DMS53 treated with DMSO at 0.1 percent for 48 hours (cell line): Measurements from ENCODE around the gene STK35.
A peak's percentile ranks its signal among the peaks of the same experiment; 100 is the strongest.

ENCODE experiments used
- DNase-seq: peaks from one replicate; lab custom pipeline; 2025; ENCODE audit not compliant: unreplicated experiment; lab: John Stamatoyannopoulos, UW

The STK35 gene

GRCh38 chr20:2104236-2104635 lies 2.6 kb downstream of the STK35 start:
- no peak for DNase-seq

DNA sequence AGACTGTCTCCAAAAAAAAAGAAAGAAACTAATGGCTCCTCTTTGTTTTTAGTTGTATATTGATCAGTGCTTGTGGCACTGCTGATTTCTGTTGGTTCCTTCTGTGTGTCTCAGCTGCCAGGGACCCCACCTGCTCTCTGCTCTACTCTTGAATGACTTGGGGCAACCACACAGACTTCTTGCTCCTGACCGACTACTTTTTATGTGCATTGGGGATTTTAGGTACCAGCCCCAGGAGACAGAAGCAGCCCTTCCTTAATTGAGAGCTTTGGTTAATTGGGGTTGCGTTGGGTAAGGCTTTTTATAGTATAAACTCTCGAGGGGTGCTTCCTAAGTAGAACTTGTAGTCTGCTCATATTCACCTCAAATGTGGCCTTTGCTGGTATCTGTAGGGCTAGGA lies 6.9 kb downstream of the STK35 start:
- no peak for DNase-seq

GRCh38 chr20:2108987-2109386 lies 7.4 kb downstream of the STK35 start:
- no peak for DNase-seq

DNA sequence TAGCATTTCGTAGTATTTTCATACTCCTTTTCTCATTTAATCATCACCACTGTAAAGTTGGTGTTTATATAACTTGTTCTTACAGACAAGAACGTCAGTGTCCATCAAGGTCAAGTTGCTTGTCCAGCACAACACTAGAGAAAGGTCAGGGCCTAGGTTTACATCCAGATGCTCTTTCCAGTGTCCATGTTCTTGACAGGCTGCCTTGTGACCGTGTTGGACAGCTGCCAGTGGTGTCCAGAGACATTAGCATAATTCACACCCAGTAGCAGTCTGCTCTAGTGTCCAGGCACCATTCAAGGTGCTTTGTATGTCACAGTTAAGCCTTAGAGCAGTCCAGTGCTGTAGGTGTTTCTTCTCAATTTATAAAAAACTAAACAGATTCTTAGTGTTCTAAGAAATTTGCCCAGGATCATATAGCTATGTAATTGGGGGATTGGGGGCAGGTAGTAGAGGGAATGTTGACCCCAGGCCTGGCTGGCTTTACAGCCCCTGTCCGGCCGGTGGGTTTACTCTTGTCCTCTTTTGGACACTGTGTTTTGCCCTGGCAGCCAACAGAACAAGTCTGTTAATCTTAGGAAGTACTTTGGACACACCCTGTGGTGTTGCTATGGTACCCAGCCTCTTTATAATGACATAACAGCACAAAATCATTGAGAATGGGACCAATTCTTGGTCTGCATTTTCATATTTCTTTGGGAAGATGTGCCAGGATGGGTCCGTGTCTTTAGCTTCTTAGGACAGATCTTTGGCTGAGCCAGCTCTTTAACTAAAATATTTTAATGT lies 8.0 kb downstream of the STK35 start:
- no peak for DNase-seq

- no peak for DNase-seq
Observed at GRCh38 chr20:2112910-2113309, 11.3 kb downstream of the STK35 start.

GRCh38 chr20:2114127-2114959 lies 12.7 kb downstream of the STK35 start:
- DNase-seq = no peak

DNA sequence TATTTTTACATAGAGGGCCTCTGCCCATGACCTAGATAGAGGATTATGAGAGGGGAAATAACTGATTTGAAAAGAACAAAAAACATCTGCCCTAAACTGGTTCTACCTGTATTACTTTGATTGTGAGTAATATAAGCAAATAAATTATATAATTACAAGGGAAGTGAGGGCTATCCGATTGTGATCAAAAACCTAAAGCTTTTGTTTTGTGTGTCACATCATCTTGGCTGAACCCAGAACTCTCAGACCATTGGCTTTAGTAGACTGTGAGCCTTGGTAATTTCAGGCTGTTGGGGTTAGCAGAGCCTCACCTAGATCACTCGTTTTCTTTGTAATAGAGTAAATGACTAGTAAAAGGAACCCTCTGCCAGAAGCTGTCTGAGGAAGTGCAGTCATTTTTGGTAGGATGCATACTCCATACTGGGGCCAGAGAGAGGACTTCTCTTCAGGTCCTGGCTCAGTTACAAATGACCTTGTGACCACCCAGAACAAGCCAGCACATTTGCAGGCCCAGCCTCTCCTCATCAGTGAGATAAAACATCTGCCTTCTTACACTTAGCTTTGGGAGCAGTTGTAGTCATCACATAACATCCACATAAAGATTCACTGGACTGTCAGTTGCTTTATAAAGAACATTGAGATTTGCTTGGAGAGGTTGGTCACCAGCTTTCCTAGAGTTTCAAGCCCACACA lies 13.5 kb downstream of the STK35 start:
- DNase-seq = no peak

DNA sequence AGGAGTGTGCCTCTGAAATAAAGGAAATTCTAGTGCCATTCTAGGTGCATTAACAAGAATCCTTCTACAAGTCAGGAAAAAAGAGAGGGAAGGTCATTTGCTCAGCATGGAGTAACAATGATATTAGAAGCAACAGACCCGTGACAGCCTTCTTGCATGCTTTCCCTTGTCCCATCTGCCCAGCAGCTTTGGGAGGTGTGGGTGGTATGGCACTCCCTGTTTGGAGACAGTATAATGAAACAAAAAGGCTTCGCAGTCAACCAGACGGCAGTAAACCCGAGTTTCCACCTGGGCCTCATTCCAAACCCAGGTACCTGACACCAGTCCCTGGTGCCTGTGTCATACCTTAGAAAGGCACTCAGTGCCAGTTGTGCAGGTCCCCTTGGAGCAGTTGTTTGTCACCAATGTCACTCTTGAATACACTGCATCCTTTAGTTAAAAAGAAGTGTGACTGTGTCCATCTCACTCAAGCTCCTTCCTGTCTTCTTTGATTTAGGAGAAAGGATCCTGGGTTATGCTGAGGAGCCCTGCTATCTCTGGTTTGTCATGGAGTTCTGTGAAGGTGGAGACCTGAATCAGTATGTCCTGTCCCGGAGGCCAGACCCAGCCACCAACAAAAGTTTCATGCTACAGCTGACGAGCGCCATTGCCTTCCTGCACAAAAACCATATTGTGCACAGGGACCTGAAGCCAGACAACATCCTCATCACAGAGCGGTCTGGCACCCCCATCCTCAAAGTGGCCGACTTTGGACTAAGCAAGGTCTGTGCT lies 14.7 kb downstream of the STK35 start:
- no peak for DNase-seq

GRCh38 chr20:2118783-2119182 lies 17.2 kb downstream of the STK35 start:
- no peak for DNase-seq

GRCh38 chr20:2122936-2123335 lies 21.3 kb downstream of the STK35 start:
- DNase-seq = no peak

- DNase-seq = no peak
Observed at GRCh38 chr20:2123720-2124119, 22.1 kb downstream of the STK35 start.

DNA sequence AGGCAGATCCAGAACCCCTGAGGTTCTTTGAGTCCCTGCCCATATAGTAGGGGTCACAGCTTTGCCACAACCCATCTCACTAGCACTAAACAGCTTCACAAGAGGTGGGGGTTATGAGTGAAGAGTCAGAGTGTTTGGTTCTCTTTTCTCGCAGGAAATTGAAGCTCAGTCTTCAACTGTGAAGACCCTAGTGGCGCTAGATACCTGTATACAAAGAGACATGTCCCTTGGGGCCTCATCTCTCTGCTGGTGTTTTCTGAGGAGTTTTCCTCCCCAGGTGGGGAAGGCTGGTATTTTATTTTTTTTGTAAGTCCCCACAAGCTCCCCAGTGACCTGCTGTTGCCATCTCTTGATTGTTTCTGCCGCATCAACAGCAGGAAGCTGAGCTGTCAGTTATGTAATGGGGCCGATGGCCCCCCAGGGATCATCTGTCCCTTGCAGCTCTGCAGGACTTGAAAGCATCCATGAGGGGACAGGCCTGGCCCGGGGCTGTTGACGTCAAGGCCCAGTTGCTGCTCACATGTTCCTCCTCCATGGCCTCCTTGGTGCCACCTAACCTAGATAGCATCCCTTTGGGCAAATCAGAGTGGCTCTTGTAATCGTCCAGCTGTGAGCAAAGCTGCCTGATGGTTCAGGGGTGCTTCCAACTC lies 23.1 kb downstream of the STK35 start:
- no peak for DNase-seq

- no peak for DNase-seq
Observed at GRCh38 chr20:2125474-2126112, 24.0 kb downstream of the STK35 start.

DNA sequence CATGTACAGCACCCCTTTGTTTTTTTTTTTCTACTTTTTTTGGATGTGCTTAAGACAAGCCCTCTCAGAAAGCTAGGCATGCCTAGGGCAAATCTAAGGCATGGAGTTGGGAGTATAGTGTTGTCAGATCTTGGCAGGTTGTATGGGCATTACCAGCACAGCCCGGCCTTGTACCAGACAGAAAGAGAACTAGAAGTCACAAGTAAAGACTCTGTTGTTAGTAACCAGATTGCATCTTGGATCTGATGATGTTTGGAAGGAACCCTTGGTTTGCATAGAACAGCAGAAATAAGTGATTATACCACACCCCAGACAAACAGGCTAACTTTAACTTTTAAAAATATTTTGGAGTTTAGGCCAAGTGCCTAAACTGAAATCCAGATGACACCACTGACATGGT lies 25.6 kb downstream of the STK35 start:
- no peak for DNase-seq

- no peak for DNase-seq
Observed at GRCh38 chr20:2128542-2128941, 26.9 kb downstream of the STK35 start.

- no peak for DNase-seq
Observed at GRCh38 chr20:2130062-2130591, 28.5 kb downstream of the STK35 start.

DNA sequence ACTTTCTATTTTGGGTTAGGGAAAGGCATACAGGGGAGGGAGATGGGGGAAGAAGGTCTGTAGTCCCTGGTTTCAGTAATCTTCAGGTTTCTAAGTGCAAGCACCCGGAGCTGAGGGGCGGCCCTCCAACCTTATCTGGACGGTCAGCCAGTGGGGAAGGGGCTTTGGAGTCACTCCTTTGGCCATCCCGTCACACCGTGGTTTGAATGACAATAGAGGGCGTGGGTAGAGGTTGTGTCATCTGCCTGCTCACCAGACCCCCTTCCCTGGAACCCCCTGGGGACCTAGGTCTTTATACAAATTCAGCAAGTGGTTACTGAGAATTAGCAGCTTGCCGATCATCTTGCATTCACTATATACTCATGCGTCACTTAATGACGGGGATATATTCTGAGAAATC lies 29.1 kb downstream of the STK35 start:
- no peak for DNase-seq

GRCh38 chr20:2131366-2131765 lies 29.7 kb downstream of the STK35 start:
- no peak for DNase-seq

GRCh38 chr20:2132461-2132901 lies 30.9 kb downstream of the STK35 start:
- peak; percentile 6 for DNase-seq
